CD14-positive monocyte (primary cell): Measurements from ENCODE around the gene ABCG1. TPM values are rescaled to one million over a fixed set of nuclear protein-coding genes. Genes with fewer than 3 reads are reported as not detected.

Experiments used
- DNase-seq, 3 donors: peaks; one replicate each; pipeline ENCODE4 v3.0.0-alpha.2; 2011 to 2022
- H2AFZ ChIP-seq: 2 replicates; pipeline ENCODE4 v1.6.0; 2012; ENCODE audit warnings: mild to moderate bottlenecking, low read depth, low read length, inconsistent platforms; ENCODE audit not compliant: insufficient read depth, poor library complexity, severe bottlenecking
- H3K27ac ChIP-seq, 2 donors: 1 replicate in 1 of 2; 2 replicates in 1 of 2; pipeline ENCODE4 v1.5.1; 2012 to 2013; ENCODE audit warnings: low read length in 2 of 2, control low read depth in 1 of 2, inconsistent platforms in 1 of 2, low read depth in 1 of 2, mild to moderate bottlenecking in 1 of 2
- H3K27me3 ChIP-seq, 2 donors: one replicate each; pipeline versions ENCODE4 v1.6.0 to v1.6.1; 2011 to 2013; ENCODE audit warnings: low read length in 2 of 2; ENCODE audit not compliant: control insufficient read depth in 2 of 2, insufficient read depth in 2 of 2
- H3K36me3 ChIP-seq, 2 donors: replicated peaks in 1 of 2; 1 replicate in 1 of 2; 2 replicates in 1 of 2; pipeline versions ENCODE4 v1.5.1 to v1.6.1; 2012 to 2013; ENCODE audit warnings: low read length in 2 of 2, control low read depth in 1 of 2, inconsistent platforms in 1 of 2, mild to moderate bottlenecking in 1 of 2; ENCODE audit not compliant: insufficient read depth in 2 of 2, control insufficient read depth in 1 of 2
- H3K4me1 ChIP-seq, 2 donors: 1 replicate in 1 of 2; 2 replicates in 1 of 2; pipeline versions ENCODE4 v1.5.1 to v1.6.1; 2012 to 2013; ENCODE audit warnings: low read length in 2 of 2, control low read depth in 1 of 2, inconsistent platforms in 1 of 2, mild to moderate bottlenecking in 1 of 2, moderate library complexity in 1 of 2; ENCODE audit not compliant: insufficient read depth in 2 of 2, control insufficient read depth in 1 of 2
- H3K4me2 ChIP-seq: replicated peaks from 2 replicates; pipeline ENCODE3; 2012; ENCODE audit warnings: low read length, moderate library complexity, mild to moderate bottlenecking; ENCODE audit not compliant: poor library complexity, severe bottlenecking; ENCODE audit errors: extremely low read depth
- H3K4me3 ChIP-seq, 3 experiments: fragments of 200-600 bp in 1 of 3; sonication (generic) in 1 of 3; replicated peaks in 1 of 3; 1 replicate in 2 of 3; 2 replicates in 1 of 3; pipeline ENCODE4 v1.5.1; 2011 to 2013; ENCODE audit warnings: low read length in 3 of 3, mild to moderate bottlenecking in 3 of 3, control low read depth in 2 of 3, low read depth in 2 of 3, inconsistent platforms in 1 of 3, moderate library complexity in 1 of 3
- H3K79me2 ChIP-seq: 2 replicates; pipeline ENCODE4 v1.6.0; 2012; ENCODE audit warnings: mild to moderate bottlenecking, control low read depth, inconsistent platforms, low read length, moderate library complexity; ENCODE audit not compliant: insufficient read depth
- H3K9ac ChIP-seq: 2 replicates; pipeline ENCODE4 v1.6.0; 2017; ENCODE audit warnings: low read length, mild to moderate bottlenecking; ENCODE audit not compliant: insufficient read depth, poor library complexity, severe bottlenecking
- H3K9me3 ChIP-seq, 2 donors: replicated peaks in 1 of 2; 1 replicate in 1 of 2; 2 replicates in 1 of 2; pipeline versions ENCODE4 v1.5.1 to v1.6.1; 2012 to 2013; ENCODE audit warnings: low read length in 2 of 2, control low read depth in 1 of 2; ENCODE audit not compliant: control insufficient read depth in 1 of 2, insufficient read depth in 1 of 2
- H4K20me1 ChIP-seq: 2 replicates; pipeline ENCODE4 v1.6.0; 2012; ENCODE audit warnings: mild to moderate bottlenecking, low read length, control low read depth, moderate library complexity; ENCODE audit not compliant: insufficient read depth
- H3K27ac Mint-ChIP-seq, 7 donors: one replicate each; pipeline ENCODE4 v1.8.0; 2020; ENCODE audit warnings: mild to moderate bottlenecking in 7 of 7, mixed read lengths in 7 of 7, moderate library complexity in 6 of 7, inconsistent platforms in 2 of 7
- H3K27me3 Mint-ChIP-seq, 3 donors: one replicate each; pipeline ENCODE4 v1.8.0; 2021 to 2022; ENCODE audit warnings: low read depth in 3 of 3, mild to moderate bottlenecking in 3 of 3, mixed read lengths in 3 of 3, moderate library complexity in 3 of 3, inconsistent platforms in 1 of 3
- H3K36me3 Mint-ChIP-seq, 2 donors: one replicate each; pipeline ENCODE4 v1.8.0; 2020; ENCODE audit warnings: mixed read lengths in 2 of 2, inconsistent platforms in 1 of 2, mild to moderate bottlenecking in 1 of 2
- H3K4me1 Mint-ChIP-seq: one replicate; pipeline ENCODE4 v1.8.0; 2020; ENCODE audit warnings: mild to moderate bottlenecking, mixed read lengths
- H3K4me3 Mint-ChIP-seq, 2 donors: one replicate each; pipeline ENCODE4 v1.8.0; 2020; ENCODE audit warnings: mild to moderate bottlenecking in 2 of 2, mixed read lengths in 2 of 2, moderate library complexity in 1 of 2
- H3K9me3 Mint-ChIP-seq, 7 donors: one replicate each; pipeline ENCODE4 v1.8.0; 2020 to 2022; ENCODE audit warnings: mixed read lengths in 7 of 7, mild to moderate bottlenecking in 6 of 7, moderate library complexity in 6 of 7, inconsistent platforms in 2 of 7
- WGBS: methylation state at CpG from one replicate; pipeline ENCODE4 v1.1.5; 2013; ENCODE audit warnings: missing lambda C conversion rate; ENCODE audit not compliant: insufficient coverage; 5-methylcytosine and 5-hydroxymethylcytosine counted together
- intact Hi-C, 2 donors: fragments of 100-400 bp; cut with micrococcal nuclease; formaldehyde crosslinking; loops; one replicate each; pipeline versions ENCODE4 v1.15.0 to v1.15.1; 2023
- polyA plus RNA-seq, 3 donors: library from polyadenylated mRNA; depleted of rRNA in 1 of 3; unstranded in 2 of 3; stranded (reverse) in 1 of 3; fragments of 300-500 nt in 2 of 3; fragments of >200 nt in 1 of 3; fragmentation: Illumina TruSeq in 2 of 3; gene quantifications; 1 replicate in 2 of 3; 2 replicates in 1 of 3; pipeline ENCODE4 v1.2.3, GENCODE V29; 2012 to 2021
- TF ChIP-seq, protein P1 (sequence below): fragments of 200-600 bp; IDR thresholded peaks from one replicate; pipeline ENCODE4 v1.8.0; 2022; ENCODE audit warnings: antibody characterized with exemption, mild to moderate bottlenecking

ABCG1 gene
- polyA plus RNA-seq, 3 donors: 3.0 to 5.2 (median 3.5) TPM

DNA sequence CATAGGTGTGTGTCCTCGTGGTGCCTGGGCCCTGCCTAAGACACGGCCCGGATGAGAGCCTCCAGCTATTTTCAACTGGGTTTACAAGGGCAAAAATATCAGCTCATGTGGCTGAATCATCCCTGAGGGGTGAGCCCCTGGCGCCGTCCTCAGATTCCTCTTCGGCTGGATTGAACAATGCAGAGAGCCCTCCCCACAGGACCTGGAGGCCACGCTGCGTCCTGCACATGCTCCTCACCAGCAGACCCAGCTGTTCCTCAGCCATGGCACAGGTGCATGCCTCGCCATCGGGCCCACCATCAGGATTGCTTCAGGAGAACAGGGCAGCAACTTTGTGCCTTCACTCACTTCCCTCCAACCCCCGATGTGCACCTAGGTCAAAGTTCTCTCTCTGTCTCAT is 60.9 kb downstream of the ABCG1 start:
- Histone ChIP-seq H3K9me3 (no peaks in the 10 kb centered on the region), H3K4me1 (no peaks in the 10 kb centered on the region), H3K4me3 (no peak overlapping the region), H3K9ac (no peak overlapping the region), H3K36me3 (peaks cover 0 to 3% of the 10 kb centered on the region in 2 donors), H3K27me3 (no peaks in the 10 kb centered on the region), H2AFZ (no peak overlapping the region), H3K4me2 (no peak overlapping the region), H3K79me2 (no peaks in the 10 kb centered on the region), H3K27ac (no peak overlapping the region), H4K20me1 (no peaks in the 10 kb centered on the region)
- WGBS: 86% methylated on average over 8 of the region's 11 CpGs
- Mint-ChIP-seq H3K4me1 (no peaks in the 10 kb centered on the region), H3K9me3 (no peaks in the 10 kb centered on the region), H3K27ac (no peak overlapping the region), H3K36me3 (peaks cover 12 to 30% of the 10 kb centered on the region in 2 donors), H3K4me3 (no peak overlapping the region), H3K27me3 (peaks cover 0 to 5% (median 4%) of the 10 kb centered on the region in 3 donors)
- DNase-seq: no peak
- TF ChIP-seq, protein P1, sequence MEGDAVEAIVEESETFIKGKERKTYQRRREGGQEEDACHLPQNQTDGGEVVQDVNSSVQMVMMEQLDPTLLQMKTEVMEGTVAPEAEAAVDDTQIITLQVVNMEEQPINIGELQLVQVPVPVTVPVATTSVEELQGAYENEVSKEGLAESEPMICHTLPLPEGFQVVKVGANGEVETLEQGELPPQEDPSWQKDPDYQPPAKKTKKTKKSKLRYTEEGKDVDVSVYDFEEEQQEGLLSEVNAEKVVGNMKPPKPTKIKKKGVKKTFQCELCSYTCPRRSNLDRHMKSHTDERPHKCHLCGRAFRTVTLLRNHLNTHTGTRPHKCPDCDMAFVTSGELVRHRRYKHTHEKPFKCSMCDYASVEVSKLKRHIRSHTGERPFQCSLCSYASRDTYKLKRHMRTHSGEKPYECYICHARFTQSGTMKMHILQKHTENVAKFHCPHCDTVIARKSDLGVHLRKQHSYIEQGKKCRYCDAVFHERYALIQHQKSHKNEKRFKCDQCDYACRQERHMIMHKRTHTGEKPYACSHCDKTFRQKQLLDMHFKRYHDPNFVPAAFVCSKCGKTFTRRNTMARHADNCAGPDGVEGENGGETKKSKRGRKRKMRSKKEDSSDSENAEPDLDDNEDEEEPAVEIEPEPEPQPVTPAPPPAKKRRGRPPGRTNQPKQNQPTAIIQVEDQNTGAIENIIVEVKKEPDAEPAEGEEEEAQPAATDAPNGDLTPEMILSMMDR: no peak
- intact Hi-C loops: no loop called here

DNA sequence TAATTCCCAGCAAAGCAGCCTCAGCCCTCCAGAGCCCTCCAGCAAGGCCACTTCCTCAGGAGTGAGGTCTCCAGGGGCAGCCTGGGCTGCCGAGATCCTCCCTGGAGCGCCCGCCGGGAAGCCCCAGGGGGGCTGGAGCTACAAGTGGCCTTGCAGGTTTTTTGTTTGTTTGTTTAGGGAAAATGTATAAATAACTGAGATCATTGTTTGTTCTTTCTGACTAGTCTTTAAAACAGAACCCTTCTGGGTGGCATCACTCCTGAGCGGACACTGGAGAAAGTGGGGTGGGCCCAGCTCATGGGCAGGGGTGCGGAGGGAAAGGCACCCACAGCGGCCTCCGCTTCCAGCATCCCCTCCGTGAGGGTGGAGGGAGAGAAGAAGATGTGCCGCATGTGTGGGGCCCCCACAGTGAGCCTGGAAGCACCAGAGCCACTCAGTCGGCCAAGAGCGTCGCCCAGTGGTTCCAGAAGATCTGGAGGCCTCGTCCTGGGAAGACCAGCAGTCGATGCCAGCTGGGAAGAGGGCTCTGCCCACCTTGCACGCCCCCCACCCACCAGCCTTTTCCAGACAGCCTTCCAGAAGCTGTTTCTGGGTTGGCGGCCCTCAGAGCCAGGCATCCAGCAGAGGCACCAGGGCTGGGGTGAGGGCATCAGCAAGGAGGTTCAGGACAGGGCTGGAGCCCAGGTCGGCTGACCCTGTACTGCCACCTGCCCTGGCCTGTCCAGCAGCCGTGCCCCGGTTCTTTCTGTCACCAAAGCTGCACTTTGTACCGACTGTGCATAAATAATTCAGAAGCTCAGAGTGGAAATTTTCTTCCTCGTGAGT is 61.6 kb downstream of the ABCG1 start:
- H3K27ac ChIP-seq: no peak overlapping the region
- no peak overlapping the region for H3K4me3 ChIP-seq
- H3K9me3 Mint-ChIP-seq: no peaks in the 10 kb centered on the region
- intact Hi-C loops: no loop called here
- no peak overlapping the region for H3K4me3 Mint-ChIP-seq
- TF ChIP-seq, protein P1: no peak
- H3K9ac ChIP-seq: no peak overlapping the region
- no peaks in the 10 kb centered on the region for H4K20me1 ChIP-seq
- H3K27me3 ChIP-seq: no peaks in the 10 kb centered on the region
- no peaks in the 10 kb centered on the region for H3K4me1 ChIP-seq
- no peak overlapping the region for H3K4me2 ChIP-seq
- DNase-seq: no peak
- peaks cover under 1% of the 10 kb centered on the region for H3K4me1 Mint-ChIP-seq
- H3K27ac Mint-ChIP-seq: no peak overlapping the region
- H3K36me3 Mint-ChIP-seq: peaks cover 12 to 26% of the 10 kb centered on the region in 2 donors
- no peaks in the 10 kb centered on the region for H3K79me2 ChIP-seq
- peaks cover 0 to 5% (median 4%) of the 10 kb centered on the region in 3 donors for H3K27me3 Mint-ChIP-seq
- no peak overlapping the region for H2AFZ ChIP-seq
- WGBS: 95% methylated on average over 21 of the region's 22 CpGs
- H3K9me3 ChIP-seq: no peaks in the 10 kb centered on the region
- H3K36me3 ChIP-seq: peaks cover 0 to 3% of the 10 kb centered on the region in 2 donors
